ENCODE results near the gene TMPRSS9. TPM values are rescaled to one million over a fixed set of nuclear protein-coding genes. Genes with fewer than 3 reads are reported as not detected.
A peak's percentile ranks its signal among the peaks of the same experiment; 100 is the strongest.

TMPRSS9 gene
- total RNA-seq, 1 experiment from 2014 or later: not detected

- BruUV-seq (replicated peaks): TSS peak; percentile 36
- TF ChIP-seq CTCF (conservative IDR thresholded peaks at IDR 0.05; ENCODE audit: low read depth, low read length) (0 out of 2 replicates have a peak, but pooled peaks have one; percentile 14), EZH2 (IDR thresholded peaks at IDR 0.05; ENCODE audit: borderline replicate concordance, low read depth, low read length, poor library complexity, severe bottlenecking) (no peak)
- H3K4me1 ChIP-seq (ENCODE audit: insufficient read depth, low read length, poor library complexity, severe bottlenecking): peaks cover 36% of the 10 kb centered on the region
- no peaks in the 10 kb centered on the region for H3K27me3 ChIP-seq (replicated peaks; ENCODE audit: insufficient read depth, low read depth, low read length, poor library complexity)
- peak overlapping the region; percentile 90 for H3K4me3 ChIP-seq (ENCODE audit: low read depth, low read length, poor library complexity, severe bottlenecking)
- intact Hi-C loops (cut with micrococcal nuclease; ENCODE audit: unreplicated experiment): loop anchor here (5.0 kb wide), 1 partner anchor 185 kb away; no protein-coding TSS in a partner anchor
- CTCF ChIA-PET: interaction anchor here (1.1 to 1.4 kb wide), 2 partner anchors 184 to 187 kb away, joined by 5 to 7 read pairs; no protein-coding TSS in a partner anchor
- no peaks in the 10 kb centered on the region for H3K9me3 ChIP-seq (ENCODE audit: low read depth, low read length, poor library complexity, severe bottlenecking)
- POLR2A ChIA-PET (ENCODE audit: low non-redundant PET): no interaction called here
- peak; percentile 64 for DNase-seq (ENCODE audit: low spot score)
- peak overlapping the region; percentile 99 for H3K27ac ChIP-seq (ENCODE audit: low read depth, low read length, poor library complexity, severe bottlenecking)
- peaks cover 20% of the 10 kb centered on the region for H3K36me3 ChIP-seq (ENCODE audit: insufficient read depth, low read length, poor library complexity, severe bottlenecking)
Measured at GRCh38 chr19:2426611-2427428, 66.8 kb downstream of the TMPRSS9 start.

GRCh38 chr19:2427429-2428320 lies 67.6 kb downstream of the TMPRSS9 start, which contains the start of gene TIMM13:
TSS of gene TIMM13 (minus strand) at chr19:2427586. CDS start at chr19:2427533, 53 bp downstream.
- Histone ChIP-seq H3K4me3 (ENCODE audit: low read depth, low read length, poor library complexity, severe bottlenecking) (peak within 1 kb of the TSS; percentile 90), H3K4me1 (ENCODE audit: insufficient read depth, low read length, poor library complexity, severe bottlenecking) (peaks cover 36% of the 10 kb centered on the region), H3K27ac (ENCODE audit: low read depth, low read length, poor library complexity, severe bottlenecking) (peak within 1 kb of the TSS; percentile 99), H3K9me3 (ENCODE audit: low read depth, low read length, poor library complexity, severe bottlenecking) (no peaks in the 10 kb centered on the region), H3K36me3 (ENCODE audit: insufficient read depth, low read length, poor library complexity, severe bottlenecking) (peaks cover 28% of the 10 kb centered on the region), H3K27me3 (replicated peaks; ENCODE audit: insufficient read depth, low read depth, low read length, poor library complexity) (no peaks in the 10 kb centered on the region)
- ChIA-PET POLR2A (ENCODE audit: low non-redundant PET) (interaction anchor here (0.5 kb wide), 1 partner anchor 66 kb away, joined by 4 read pairs; no protein-coding TSS in a partner anchor), CTCF (interaction anchor here (0.5 to 1.4 kb wide), 3 partner anchors 183 to 186 kb away, joined by 4 to 7 read pairs (median 5); no protein-coding TSS in a partner anchor)
- DNase-seq (ENCODE audit: low spot score): peak; percentile 98
- intact Hi-C loops (cut with micrococcal nuclease; ENCODE audit: unreplicated experiment): loop anchor here (5.0 kb wide), 1 partner anchor 185 kb away; no protein-coding TSS in a partner anchor
- no peak for TF ChIP-seq EZH2 (IDR thresholded peaks at IDR 0.05; ENCODE audit: borderline replicate concordance, low read depth, low read length, poor library complexity, severe bottlenecking)
- TF ChIP-seq CTCF (conservative IDR thresholded peaks at IDR 0.05; ENCODE audit: low read depth, low read length): no peak
- no TSS peak for BruUV-seq (replicated peaks)

- no peaks in the 10 kb centered on the region for H3K9me3 ChIP-seq (ENCODE audit: low read depth, low read length, poor library complexity, severe bottlenecking)
- peaks cover 29% of the 10 kb centered on the region for H3K36me3 ChIP-seq (ENCODE audit: insufficient read depth, low read length, poor library complexity, severe bottlenecking)
- intact Hi-C loops (cut with micrococcal nuclease; ENCODE audit: unreplicated experiment): loop anchor here (5.0 kb wide), 1 partner anchor 184 kb away; no protein-coding TSS in a partner anchor
- POLR2A ChIA-PET (ENCODE audit: low non-redundant PET): interaction anchor here (0.5 kb wide), 1 partner anchor 65 kb away, joined by 4 read pairs; no protein-coding TSS in a partner anchor
- CTCF ChIA-PET: interaction anchor here (0.5 to 1.4 kb wide), 3 partner anchors 183 to 186 kb away, joined by 4 to 7 read pairs (median 5); no protein-coding TSS in a partner anchor
- no peak overlapping the region for H3K4me3 ChIP-seq (ENCODE audit: low read depth, low read length, poor library complexity, severe bottlenecking)
- BruUV-seq (replicated peaks): TSS peak; percentile 51
- H3K4me1 ChIP-seq (ENCODE audit: insufficient read depth, low read length, poor library complexity, severe bottlenecking): peaks cover 36% of the 10 kb centered on the region
- peak; percentile 33 for DNase-seq (ENCODE audit: low spot score)
- TF ChIP-seq CTCF (conservative IDR thresholded peaks at IDR 0.05; ENCODE audit: low read depth, low read length): no peak
- no peak for TF ChIP-seq EZH2 (IDR thresholded peaks at IDR 0.05; ENCODE audit: borderline replicate concordance, low read depth, low read length, poor library complexity, severe bottlenecking)
- H3K27ac ChIP-seq (ENCODE audit: low read depth, low read length, poor library complexity, severe bottlenecking): peak overlapping the region; percentile 99
- H3K27me3 ChIP-seq (replicated peaks; ENCODE audit: insufficient read depth, low read depth, low read length, poor library complexity): no peaks in the 10 kb centered on the region
Measured at GRCh38 chr19:2428321-2428690, 68.2 kb downstream of the TMPRSS9 start.
